ENCODE data around the gene RBPMS2.

Gene RBPMS2

GRCh38 chr15:64738226-64739095 lies 36.9 kb downstream of the RBPMS2 start:
- H3K4me3 ChIP-seq (ENCODE audit: low read depth, low read length), result no peak overlapping the region
- H3K27ac ChIP-seq, result no peak overlapping the region
- no peaks in the 10 kb centered on the region for H3K36me3 ChIP-seq
- H3K27me3 ChIP-seq (ENCODE audit: insufficient read depth, low read depth, severe bottlenecking), result no peaks in the 10 kb centered on the region
- no peaks in the 10 kb centered on the region for H3K9me3 ChIP-seq (ENCODE audit: severe bottlenecking)
- TF ChIP-seq CTCF (IDR thresholded peaks at IDR 0.05; ENCODE audit: low read depth, low read length), result no peak
- no peak for DNase-seq

- no peak for TF ChIP-seq CTCF (IDR thresholded peaks at IDR 0.05; ENCODE audit: low read depth, low read length)
- Histone ChIP-seq H3K36me3 (no peaks in the 10 kb centered on the region; the same call in 1 of the 2 replicates), H3K9me3 (ENCODE audit: severe bottlenecking) (no peaks in the 10 kb centered on the region), H3K27me3 (ENCODE audit: insufficient read depth, low read depth, severe bottlenecking) (no peaks in the 10 kb centered on the region), H3K4me3 (ENCODE audit: low read depth, low read length) (no peak overlapping the region), H3K27ac (no peak overlapping the region)
- no peak for DNase-seq
Observed at GRCh38 chr15:64732156-64732860, 43.1 kb downstream of the RBPMS2 start.

- H3K27ac ChIP-seq, result no peak overlapping the region
- H3K4me3 ChIP-seq (ENCODE audit: low read depth, low read length), result no peak overlapping the region
- H3K36me3 ChIP-seq, result no peaks in the 10 kb centered on the region; the same call in 1 of the 2 replicates
- H3K27me3 ChIP-seq (ENCODE audit: insufficient read depth, low read depth, severe bottlenecking), result no peaks in the 10 kb centered on the region
- H3K9me3 ChIP-seq (ENCODE audit: severe bottlenecking), result no peaks in the 10 kb centered on the region
- no peak for DNase-seq
- TF ChIP-seq CTCF (IDR thresholded peaks at IDR 0.05; ENCODE audit: low read depth, low read length), result no peak
Observed at GRCh38 chr15:64731805-64732151, 43.6 kb downstream of the RBPMS2 start.

GRCh38 chr15:64731012-64731804 lies 44.2 kb downstream of the RBPMS2 start:
- no peaks in the 10 kb centered on the region for H3K27me3 ChIP-seq (ENCODE audit: insufficient read depth, low read depth, severe bottlenecking)
- H3K27ac ChIP-seq, result no peak overlapping the region
- no peak overlapping the region for H3K4me3 ChIP-seq (ENCODE audit: low read depth, low read length)
- DNase-seq, result peak; percentile 83
- H3K9me3 ChIP-seq (ENCODE audit: severe bottlenecking), result no peaks in the 10 kb centered on the region
- peak; percentile 88 for TF ChIP-seq CTCF (IDR thresholded peaks at IDR 0.05; ENCODE audit: low read depth, low read length)
- no peaks in the 10 kb centered on the region; the same call in 1 of the 2 replicates for H3K36me3 ChIP-seq

- no peaks in the 10 kb centered on the region for H3K27me3 ChIP-seq (ENCODE audit: insufficient read depth, low read depth, severe bottlenecking)
- no peaks in the 10 kb centered on the region; the same call in 1 of the 2 replicates for H3K36me3 ChIP-seq
- H3K4me3 ChIP-seq (ENCODE audit: low read depth, low read length), result no peak overlapping the region
- no peak overlapping the region for H3K27ac ChIP-seq
- TF ChIP-seq CTCF (IDR thresholded peaks at IDR 0.05; ENCODE audit: low read depth, low read length), result no peak
- H3K9me3 ChIP-seq (ENCODE audit: severe bottlenecking), result no peaks in the 10 kb centered on the region
- no peak for DNase-seq
Observed at GRCh38 chr15:64730151-64730550, 45.2 kb downstream of the RBPMS2 start.
